HG02943 (cell line): ENCODE results near the gene ST6GALNAC3.

Experiments used
- ATAC-seq: cut with Tn5 transposase; IDR thresholded peaks from one replicate; pipeline ENCODE4 v1.9.1; 2021; ENCODE audit warnings: mild to moderate bottlenecking, low read depth, moderate library complexity; ENCODE audit not compliant: unreplicated experiment

The ST6GALNAC3 gene

DNA sequence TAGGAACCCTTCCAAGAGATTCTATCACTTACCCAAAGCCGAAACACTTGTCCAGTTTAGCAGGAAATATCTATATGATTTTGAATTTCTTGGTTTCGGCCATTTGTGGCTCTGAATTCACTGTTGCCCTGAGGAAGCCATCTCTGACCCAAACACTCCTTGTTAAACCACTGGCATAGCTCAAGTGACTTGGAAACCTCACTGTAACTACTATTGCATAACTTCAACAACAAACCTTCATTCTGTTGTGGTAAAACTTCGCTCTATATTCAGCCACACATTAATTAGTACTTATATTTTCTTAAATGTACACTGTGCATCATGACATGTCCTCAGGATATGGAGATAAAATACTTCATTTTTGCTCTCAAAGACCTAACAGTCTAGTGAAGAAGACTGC is 63.2 kb downstream of the ST6GALNAC3 start:
- ATAC-seq: no peak

DNA sequence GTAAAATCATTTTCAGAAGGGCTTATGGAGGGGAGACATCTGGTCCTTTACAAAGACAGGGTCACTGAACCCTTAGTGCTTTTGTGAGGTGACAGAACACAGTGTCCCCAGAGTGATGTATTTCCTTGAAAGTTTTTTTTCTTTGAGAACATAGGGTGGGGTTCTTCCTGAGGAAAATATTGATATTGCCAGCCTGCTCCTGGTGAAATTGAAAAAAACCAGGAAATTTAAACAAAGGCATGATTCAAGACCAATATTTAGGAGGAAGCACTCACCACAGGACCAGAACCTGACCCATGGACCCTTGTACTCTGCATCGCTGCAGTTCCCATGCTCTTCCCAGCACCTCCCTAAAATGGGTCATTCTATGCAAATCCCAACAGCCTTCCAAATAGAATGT is 63.7 kb downstream of the ST6GALNAC3 start:
- ATAC-seq: no peak

DNA sequence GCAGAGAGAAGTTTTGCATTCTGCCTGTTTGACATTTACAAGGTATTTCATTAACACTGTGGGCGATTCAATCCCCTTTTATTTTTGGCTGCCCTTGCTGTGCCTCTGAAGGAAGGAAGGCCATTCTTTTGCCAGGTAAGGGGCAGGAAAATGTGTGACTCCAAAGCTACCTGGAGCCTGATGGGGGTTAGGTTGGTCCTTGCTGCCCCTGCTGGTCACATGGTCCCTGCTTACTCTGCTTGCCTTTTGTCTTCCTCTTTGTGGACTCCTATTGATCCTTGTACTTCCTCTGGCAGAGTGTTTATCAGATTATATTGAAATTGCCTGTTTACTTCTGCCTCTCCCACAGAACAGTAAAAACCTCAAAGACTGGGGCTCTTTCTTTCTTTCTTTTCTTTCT is 65.7 kb downstream of the ST6GALNAC3 start:
- ATAC-seq: no peak

DNA sequence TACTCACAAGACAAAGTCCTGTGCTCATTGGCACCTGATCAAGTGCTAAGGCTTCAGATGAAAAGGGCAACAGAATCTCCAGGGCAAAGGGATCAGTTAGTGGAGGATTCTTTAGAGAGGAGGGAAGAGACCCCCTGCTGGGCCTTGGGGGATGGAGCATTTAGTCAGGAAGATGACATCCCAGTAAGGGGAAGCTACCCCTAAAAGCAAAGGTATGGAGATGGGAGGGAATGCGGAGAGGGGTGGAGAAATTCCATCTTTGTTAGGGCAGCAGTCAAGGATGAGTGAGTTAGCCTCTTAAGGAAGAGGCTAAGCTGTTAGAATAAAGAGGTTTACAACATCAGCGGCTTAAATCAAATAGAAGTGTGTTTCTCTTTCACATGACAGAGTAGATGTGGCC is 67.4 kb downstream of the ST6GALNAC3 start:
- no peak for ATAC-seq

DNA sequence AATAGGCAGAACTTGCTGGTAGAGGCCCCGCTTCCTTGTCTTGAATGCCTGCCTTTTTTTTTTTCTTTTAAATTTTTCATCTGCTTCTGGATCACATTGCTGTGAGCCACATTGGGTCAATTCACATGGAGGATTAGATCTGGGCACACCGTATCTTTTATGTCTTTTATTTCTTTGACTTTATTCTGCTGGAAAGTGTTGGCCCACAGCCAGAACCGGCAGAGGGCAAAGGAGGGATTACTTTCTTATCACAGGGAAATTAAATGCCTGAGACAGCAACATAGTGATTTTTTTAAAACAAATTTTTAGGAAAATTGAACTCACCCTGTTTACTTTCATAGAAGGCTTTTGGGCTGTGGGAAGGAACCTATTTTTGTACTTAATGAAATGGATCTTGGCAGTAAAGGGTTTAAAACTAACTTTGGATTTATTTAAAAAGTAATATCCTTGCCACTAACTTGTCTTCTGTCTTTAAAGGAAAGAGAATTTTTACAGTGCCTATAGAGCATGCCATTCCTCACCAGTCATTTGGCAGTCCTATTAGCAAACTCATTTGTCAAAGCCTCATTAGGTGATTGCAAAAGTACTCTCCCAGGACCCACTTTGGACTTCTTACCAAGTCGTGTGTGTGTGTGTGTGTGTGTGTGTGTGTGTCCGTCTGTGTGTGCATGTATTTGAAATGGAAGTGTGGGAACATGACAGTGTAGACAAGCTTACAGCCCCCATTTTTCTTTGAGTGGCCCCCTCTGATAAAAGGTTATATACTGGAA is 68.4 kb downstream of the ST6GALNAC3 start:
- no peak for ATAC-seq

DNA sequence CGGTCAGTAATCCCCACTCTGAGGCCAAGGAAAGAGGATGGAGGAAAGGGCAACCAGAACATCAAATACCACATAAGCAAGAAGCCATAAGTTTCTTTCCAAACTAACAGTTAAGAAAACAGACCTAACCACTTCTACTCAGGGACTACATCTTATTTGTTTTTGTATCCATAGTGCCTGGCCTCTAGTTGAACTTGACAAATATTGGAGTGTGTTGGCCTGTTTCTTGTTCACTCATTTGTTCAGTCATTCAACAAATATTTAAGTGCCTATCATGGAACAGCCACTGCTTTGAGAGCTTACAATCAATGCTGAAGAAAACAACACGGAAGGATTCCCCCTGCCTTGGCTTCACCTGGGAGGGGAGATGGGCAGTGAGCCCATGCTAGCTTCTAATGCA is 69.7 kb downstream of the ST6GALNAC3 start:
- ATAC-seq: no peak

DNA sequence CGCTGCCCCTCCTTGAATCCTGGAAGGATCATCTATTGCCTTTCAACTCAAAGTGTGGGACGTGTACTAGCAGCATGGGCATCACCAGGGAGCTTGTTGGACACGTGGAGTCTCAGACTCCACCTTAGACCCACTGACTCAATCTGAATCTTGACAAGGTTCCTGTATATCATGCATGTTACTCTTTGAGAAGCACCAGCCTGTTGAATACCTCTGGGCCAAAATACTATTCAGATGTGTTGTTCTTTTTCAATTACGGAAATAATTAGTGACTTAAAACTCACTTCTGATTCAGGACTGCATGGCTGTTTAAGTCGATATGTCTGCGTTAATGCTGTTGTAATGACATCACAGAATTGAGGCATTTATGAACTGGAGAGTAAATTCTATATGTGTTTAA is 70.8 kb downstream of the ST6GALNAC3 start:
- no peak for ATAC-seq

DNA sequence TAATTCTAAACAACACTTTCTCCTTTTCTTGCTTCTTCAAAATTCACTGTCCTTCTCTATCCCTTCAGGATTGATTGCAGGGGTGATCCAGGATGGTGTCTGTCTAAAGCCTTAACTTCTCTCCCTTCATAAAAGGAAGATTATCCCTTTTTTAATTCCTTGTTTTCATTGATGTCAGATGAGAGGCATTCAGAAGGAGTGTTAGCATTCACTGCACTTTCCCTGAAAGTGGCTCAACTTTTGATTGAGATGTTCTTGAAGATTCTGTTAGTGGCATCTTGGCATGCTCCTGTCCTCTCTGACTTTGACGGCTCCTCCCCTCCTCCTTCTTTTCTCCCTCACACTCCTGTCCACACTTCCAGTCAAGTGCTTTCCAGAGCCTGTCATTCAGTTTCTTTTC is 71.6 kb downstream of the ST6GALNAC3 start:
- no peak for ATAC-seq

DNA sequence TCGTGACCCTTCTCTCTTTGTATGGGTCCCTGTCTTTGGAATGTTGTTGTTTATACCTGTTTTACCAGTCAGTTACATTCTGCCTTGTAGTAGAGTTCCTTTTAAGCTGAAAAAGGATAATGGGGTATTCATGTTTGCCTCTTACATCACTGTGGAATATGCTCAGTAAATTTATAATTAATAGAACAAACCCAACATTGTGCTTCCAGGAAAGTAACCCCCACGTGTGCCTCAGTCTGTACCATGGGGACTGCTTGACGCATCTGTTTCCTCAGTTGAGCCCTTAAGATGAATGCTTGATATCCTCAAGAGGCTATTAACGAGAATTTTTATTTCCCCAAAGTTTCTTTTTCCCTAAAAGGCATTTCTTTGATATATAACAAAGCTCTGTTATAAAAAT is 73.4 kb downstream of the ST6GALNAC3 start:
- no peak for ATAC-seq

DNA sequence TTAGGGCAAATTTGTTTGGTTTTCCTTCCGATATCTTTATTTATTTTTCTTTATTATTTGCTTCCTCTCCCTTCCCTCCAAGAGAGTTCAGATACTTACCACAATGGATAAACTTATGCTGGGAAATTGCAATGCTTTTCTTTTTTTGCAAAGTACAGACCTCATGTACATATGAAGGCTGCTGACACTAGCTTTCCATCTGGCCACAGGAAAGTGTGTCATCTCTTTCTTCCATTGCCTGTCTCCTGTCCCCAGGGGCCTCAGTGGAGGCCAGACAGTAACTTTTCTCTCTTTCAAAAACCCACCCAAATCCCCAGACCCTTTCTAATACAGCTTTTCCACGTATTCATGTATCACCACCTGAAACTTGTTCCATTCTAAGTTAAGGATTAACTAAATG is 73.9 kb downstream of the ST6GALNAC3 start:
- no peak for ATAC-seq

DNA sequence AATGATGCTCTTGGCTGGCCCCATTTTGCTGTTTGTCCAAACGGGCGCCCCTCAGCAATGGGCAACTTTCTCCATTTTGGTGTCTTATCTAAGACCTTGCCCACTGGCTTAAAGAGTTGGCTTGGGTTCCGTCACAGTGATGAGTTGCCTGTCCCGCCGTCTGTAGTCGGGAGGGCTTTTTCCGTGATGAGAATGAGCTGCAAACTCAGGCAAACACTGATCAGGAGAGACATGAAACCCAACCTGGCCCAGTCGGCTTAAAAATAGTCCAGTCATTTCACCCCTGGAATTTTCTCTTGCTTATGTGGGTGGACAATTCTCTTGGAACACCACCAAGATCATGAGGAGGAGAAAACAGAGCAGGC is 79.3 kb downstream of the ST6GALNAC3 start:
- no peak for ATAC-seq

DNA sequence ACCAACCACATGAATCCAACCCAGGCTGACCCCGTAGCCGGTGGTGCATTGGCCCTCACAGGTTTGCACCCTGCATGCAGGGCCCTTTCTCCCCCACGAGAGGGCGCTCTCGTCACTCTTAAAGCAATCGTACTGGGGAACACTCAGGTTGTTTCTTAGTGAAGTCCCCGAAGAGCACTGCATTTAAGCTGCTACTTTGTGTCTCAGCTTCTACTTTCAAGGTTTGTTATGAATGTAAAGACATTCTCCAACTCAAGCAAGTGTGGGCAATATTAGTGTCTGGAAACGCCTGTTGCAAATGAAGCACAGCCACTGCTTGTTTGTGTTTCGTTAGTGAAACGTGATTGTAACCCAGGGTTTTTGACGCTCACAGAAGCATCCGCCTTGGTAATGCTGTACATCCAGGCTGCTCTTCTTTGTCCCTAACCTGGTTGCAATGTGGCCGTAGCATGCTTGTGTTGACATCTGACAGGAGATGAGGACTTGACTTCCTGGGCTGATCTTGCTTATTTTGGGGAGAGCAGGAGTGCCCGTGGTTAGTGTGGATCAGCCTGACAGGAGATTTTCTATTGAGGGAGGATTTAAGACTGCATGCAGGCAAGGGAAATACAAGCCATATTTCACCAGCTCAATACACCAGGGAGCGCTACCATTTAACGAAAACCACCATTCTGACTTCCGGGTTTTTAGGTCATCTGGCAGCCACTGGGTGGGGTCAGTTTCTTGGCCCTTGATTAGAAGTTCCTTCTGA is 79.8 kb downstream of the ST6GALNAC3 start:
- ATAC-seq: peak; percentile 98

DNA sequence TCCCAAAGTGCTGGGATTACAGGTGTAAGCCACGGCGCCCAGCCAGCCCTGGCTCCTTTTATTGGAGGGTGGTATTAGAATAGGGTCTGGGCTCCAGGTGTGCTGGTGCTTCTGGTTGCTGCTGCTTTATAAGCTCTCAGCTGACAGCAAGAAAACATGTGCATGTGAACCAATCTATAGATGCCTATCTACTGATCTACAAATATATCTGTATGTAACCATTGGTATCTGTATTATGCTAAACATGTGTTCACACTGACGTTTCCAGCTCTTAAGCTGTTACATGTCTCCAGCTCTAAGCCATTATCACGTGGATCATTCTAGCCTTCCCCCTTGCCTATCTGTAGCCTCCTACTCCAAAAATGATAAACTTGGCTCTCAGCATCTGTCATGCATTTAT is 82.4 kb downstream of the ST6GALNAC3 start:
- ATAC-seq: no peak

DNA sequence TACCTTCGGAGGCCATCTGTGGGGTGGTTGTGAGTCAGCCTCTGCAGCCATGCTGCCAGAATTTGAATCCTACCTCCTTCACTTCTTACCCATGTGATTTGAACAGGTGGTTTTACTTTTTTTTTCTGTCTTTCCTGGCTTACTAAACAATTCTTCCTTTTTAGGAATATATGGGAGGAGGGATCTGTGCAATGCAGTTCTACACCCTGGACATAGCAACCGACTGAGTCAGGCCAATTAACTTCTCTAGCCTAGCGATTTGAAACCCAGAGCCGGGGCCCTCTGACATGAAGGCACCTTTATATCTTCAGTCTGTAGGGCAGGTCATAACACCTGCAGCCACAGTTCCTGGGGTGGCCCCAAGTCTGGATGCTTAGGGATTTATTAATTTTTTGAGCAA is 83.6 kb downstream of the ST6GALNAC3 start:
- no peak for ATAC-seq

DNA sequence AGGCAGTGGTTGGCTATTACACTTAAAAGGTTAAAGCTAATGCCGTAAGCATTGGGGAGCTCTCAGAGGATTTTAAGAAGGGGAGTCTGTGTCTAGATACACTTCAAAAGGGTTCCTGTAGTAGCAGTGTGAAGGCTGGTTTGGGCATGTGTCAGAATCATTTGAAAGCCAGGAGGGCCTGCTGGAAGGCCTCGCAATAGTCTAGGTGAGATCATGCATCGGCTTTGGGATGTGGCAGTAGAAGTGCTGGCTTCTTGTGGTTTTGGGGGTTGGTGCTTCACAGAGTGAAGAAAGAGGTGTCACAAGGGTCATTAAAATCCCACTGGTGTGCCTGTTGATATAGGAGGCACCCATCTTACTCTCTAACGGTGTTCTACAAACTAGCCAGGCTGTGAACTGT is 85.7 kb downstream of the ST6GALNAC3 start:
- ATAC-seq: no peak

DNA sequence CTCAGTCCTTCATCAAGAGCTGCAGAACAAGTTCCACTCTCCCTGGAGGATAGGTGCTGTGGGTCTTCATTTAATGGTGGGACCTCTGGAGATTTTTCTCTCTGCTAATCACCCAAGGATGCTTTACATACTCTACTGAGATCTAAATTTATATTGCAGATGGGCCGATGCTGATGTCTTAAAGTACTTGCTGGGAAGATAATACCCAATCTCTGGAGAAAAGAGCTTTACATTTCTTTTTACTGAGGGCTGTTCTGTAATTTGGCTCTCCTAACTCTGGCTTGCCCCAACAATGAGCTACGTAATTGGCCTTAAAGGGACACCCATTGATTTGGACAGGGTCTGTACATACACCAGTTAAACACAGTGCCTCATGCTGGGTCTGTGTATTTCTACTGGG is 86.9 kb downstream of the ST6GALNAC3 start:
- no peak for ATAC-seq

DNA sequence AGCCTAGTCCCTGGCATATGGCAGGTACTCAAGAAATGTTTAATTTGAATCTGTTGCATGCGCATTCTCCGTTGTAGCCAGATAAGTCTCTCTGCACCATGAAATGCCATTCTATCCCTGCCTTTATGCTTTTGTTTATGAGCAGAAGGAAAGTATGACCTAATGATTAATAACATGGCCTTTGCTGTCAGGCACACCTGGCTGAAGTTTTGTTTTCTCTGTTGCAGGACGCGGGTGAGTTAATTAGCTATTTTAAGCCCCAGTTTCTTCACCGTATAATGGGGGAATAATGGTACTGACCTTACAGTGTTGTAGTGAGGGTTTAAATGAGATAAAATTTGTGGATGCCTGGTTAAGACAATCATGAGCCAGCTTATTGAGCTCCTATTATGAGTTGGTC is 87.7 kb downstream of the ST6GALNAC3 start:
- ATAC-seq: no peak

DNA sequence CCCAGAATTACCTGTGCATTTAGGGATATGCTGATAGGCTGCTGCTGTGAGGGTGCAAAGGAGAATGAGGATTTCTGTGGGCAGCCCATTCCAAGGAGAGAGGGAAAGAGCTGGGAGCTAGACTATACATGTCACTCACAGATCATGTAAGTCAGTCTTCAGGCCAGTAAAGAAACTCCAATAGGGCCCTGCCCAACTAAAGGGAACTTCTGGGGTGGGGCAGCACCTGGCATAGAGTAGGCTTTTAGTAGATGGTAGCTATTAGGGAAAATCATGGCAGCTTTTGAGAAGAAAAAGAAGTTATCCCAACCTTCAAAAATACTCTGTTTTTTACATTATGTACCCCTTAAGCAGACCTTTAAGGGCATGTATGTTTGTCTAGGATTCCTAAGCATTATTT is 89.6 kb downstream of the ST6GALNAC3 start:
- no peak for ATAC-seq

DNA sequence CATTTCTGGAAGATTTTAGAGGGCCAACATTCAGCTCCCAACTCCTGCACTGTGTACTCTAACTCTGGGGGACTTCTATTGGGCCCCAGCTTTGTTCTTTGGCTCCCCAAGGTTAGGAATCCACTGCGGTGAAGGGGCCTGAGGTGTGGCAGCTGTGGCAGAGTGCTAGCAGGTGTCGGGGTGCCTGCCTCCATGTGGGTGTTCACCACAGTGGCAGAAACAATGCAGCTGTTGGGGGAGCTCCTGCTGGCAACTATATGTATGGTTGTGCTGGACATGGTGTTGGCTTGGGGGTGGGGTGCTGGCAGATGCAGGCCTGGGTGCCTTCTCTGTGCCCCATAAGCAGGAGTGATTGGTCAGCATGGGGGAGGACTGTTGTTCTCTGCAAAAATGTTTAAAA is 95.5 kb downstream of the ST6GALNAC3 start:
- no peak for ATAC-seq

DNA sequence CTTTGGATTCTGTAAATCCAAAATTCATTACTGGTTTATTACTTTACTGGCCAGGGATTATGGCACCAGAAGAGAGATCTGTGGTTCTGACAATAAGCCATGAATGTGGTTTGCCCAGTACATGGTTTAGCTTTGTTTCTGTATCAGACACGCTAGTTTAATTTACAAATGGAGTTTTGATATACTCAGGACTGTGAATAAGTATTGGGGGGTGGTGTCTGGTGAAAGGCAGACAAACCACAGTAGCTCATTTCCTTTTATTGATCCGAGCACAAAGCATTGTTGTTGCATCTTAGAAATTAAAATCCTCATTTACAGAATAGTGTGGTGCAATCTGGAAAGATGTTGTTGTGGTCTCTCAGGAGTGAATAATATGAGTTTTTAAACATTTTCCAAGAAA is 96.0 kb downstream of the ST6GALNAC3 start:
- ATAC-seq: no peak

DNA sequence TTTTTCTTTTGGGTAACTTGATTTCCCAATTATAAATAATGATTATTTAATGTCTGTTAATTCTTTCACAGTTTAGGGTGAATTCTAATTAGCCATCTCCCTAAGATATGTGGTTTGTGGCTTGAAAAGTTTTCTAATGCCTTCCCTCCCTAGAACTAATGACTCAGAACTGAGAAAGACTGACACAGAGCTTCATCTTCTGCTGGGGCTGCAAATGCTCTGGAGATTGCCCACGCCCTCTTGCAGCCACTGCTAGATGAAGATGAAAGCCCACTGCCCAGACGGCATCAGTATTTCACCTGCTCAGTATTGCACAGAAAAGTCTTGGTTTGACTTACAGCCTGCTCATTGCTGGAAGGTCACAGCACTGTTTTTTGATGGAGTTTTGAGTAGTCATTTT is 101.5 kb downstream of the ST6GALNAC3 start:
- ATAC-seq: no peak

DNA sequence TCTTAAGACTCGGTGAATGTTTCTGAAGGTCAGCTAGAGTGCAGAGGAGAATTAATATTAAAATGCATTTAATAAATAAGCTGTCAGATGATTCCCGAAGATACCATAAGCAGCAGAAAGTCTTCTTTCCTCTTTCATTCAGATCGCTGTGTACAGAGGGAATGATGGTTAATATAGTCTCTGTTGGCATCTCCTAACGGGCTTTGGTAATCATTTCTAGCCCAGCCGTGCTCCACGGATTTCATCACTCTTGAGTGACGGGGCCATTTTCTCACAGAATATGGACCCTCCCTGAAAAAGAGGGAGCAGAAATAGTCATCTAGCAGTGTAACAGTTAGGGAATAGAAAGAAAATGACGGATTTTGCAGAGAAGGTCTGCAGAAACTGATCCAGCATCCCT is 103.1 kb downstream of the ST6GALNAC3 start:
- no peak for ATAC-seq
